Heart left ventricle (tissue), 16 donors: Measurements from ENCODE around the gene DDX27. TPM values are rescaled to one million over a fixed set of nuclear protein-coding genes. Genes with fewer than 3 reads are reported as not detected.

ENCODE experiments used
- ATAC-seq, 4 donors: fragments of 200-7000 bp; cut with Tn5 transposase; one replicate each; pipeline ENCODE4 v1.9.1; 2020 to 2022; ENCODE audit warnings: moderate library complexity in 4 of 4, mild to moderate bottlenecking in 3 of 4, moderate number of reproducible peaks in 1 of 4
- DNase-seq, 5 donors: peaks; one replicate each; pipeline ENCODE4 v3.0.0-alpha.2; 2020
- H3K27ac ChIP-seq, 12 donors: fragments of 200-600 bp; sonication (generic) in 4 of 12; one replicate each; pipeline versions ENCODE4 v1.5.0 to v1.8.0; 2016 to 2022; ENCODE audit warnings: mild to moderate bottlenecking in 2 of 12
- H3K27me3 ChIP-seq, 9 donors: fragments of 200-600 bp; sonication (generic) in 2 of 9; one replicate each; pipeline versions ENCODE4 v1.5.1 to v1.8.0; 2016 to 2022; ENCODE audit warnings: mild to moderate bottlenecking in 3 of 9
- H3K36me3 ChIP-seq, 9 donors: fragments of 200-600 bp; sonication (generic) in 2 of 9; one replicate each; pipeline versions ENCODE4 v1.5.0 to v1.8.0; 2018 to 2022; ENCODE audit warnings: mild to moderate bottlenecking in 2 of 9
- H3K4me1 ChIP-seq, 12 donors: fragments of 200-600 bp; sonication (generic) in 4 of 12; one replicate each; pipeline versions ENCODE4 v1.5.0 to v1.8.0; 2016 to 2022; ENCODE audit warnings: mild to moderate bottlenecking in 3 of 12
- H3K4me3 ChIP-seq, 12 donors: fragments of 200-600 bp; sonication (generic) in 4 of 12; one replicate each; pipeline versions ENCODE4 v1.5.0 to v1.8.0; 2017 to 2022; ENCODE audit warnings: mild to moderate bottlenecking in 9 of 12, moderate library complexity in 4 of 12
- H3K9me3 ChIP-seq, 12 donors: fragments of 200-600 bp; sonication (generic) in 4 of 12; one replicate each; pipeline versions ENCODE4 v1.5.0 to v1.8.0; 2016 to 2022; ENCODE audit warnings: mild to moderate bottlenecking in 1 of 12
- CTCF ChIP-seq, 12 donors: fragments of 200-600 bp; sonication (generic) in 4 of 12; IDR thresholded peaks; one replicate each; pipeline versions ENCODE4 v1.5.0 to v1.8.0; 2018 to 2022; ENCODE audit warnings: antibody characterized with exemption in 12 of 12, mild to moderate bottlenecking in 5 of 12
- POLR2A ChIP-seq, 2 donors: fragments of 450-650 bp; IDR thresholded peaks; one replicate each; pipeline ENCODE4 v1.6.1; 2017; ENCODE audit warnings: antibody characterized with exemption in 2 of 2, mild to moderate bottlenecking in 2 of 2, moderate library complexity in 2 of 2
- WGBS, 4 donors: extraction: QIAGEN DNeasy Blood & Tissue Kit in 2 of 4; methylation state at CpG; one replicate each; pipeline versions ENCODE4 v1.1.5 to v1.1.7; 2013 to 2018; 5-methylcytosine and 5-hydroxymethylcytosine counted together
- intact Hi-C, 10 donors: fragments of 100-400 bp; cut with DNase I; formaldehyde crosslinking; loops; one replicate each; pipeline versions ENCODE4 v1.11.1 to v1.14.2; 2022
- polyA plus RNA-seq, 2 donors: library from polyadenylated mRNA; stranded (reverse); fragments of 200-250 nt; gene quantifications; one replicate each; pipeline ENCODE4 v1.2.3, GENCODE V29; 2013
- total RNA-seq, 9 donors: library from RNA; depleted of rRNA in 2 of 9; stranded (reverse); fragments of >200 nt in 2 of 9; fragmentation: NEBNext Ultra II Directional in 3 of 9; extraction: Animal tissue kit (Norgen Biotek cat#: 25700) in 3 of 9; gene quantifications; one replicate each; pipeline versions ENCODE4 v1.1.0 to v1.2.4, GENCODE V29; 2016 to 2023
- donor health status: ischemic (EF 13 %, LVEDD 7.1; RV severe dilation, severe dysfunction).
- donor health status: healthy with polysubstance abuse.
- donor health status: DM: no; HTN: yes; CAD: no.
- donor health status: DM: no; HTN: no; CAD: no.
- donor health status: ischemic (EF 25% LVEDD 6.9; RV normal size, moderate dysfunction).
- donor health status: ischemic (EF 25% LVEDD 5.7; RV mildly dilated, moderate dysfunction).
- donor health status: healthy.
- donor health status: DM: yes; HTN: yes; CAD: no.
- donor health status: ischemic (EF 35%, LVEDD 5.7; RV mildly dilated, moderate dysfunction).
- donor health status: nonischemic (EF 11% LVEDD 7.7; RV severe dilation, severe dysfunction).
- donor health status: DM: yes; HTN: yes; CAD: no.
- donor health status: PGD.
- donor health status: ischemic (EF 29% LVEDD 5.4; RV normal size, mild dysfunction).
- donor health status: nonischemic (EF 23%, LVEDD 6.1; RV moderate dilation, normal function).

DDX27 gene
- total and polyA plus RNA-seq, 11 donors: 12.0 to 34.2 (median 13.9) TPM

- H3K36me3 ChIP-seq: no peaks in the 10 kb centered on the region
- TF ChIP-seq POLR2A (IDR thresholded peaks at IDR 0.05): no peak
- TF ChIP-seq CTCF (IDR thresholded peaks at IDR 0.05): no peak
- WGBS, 4 donors: 80 to 86% (median 83%) methylated on average over 6 of the region's 6 CpGs
- peaks cover 0 to 57% (median 39%) of the 10 kb centered on the region in 12 donors for H3K4me1 ChIP-seq
- no peak overlapping the region for H3K4me3 ChIP-seq
- H3K9me3 ChIP-seq: no peaks in the 10 kb centered on the region
- ATAC-seq (no peak), DNase-seq (no peak)
- no peaks in the 10 kb centered on the region for H3K27me3 ChIP-seq
- H3K27ac ChIP-seq: peak overlapping the region in 2 of 12 donors; percentile 17 to 95
- intact Hi-C loops: loop anchor here in 2 of 10 donors (5.0 to 10.0 kb wide), 2 partner anchors 50 to 138 kb away; partner anchors contain the start of gene CSE1L (in 1 of the 2)
Measured at GRCh38 chr20:49185071-49185761, 34.0 kb upstream of the DDX27 start.

- intact Hi-C loops: loop anchor here in 3 of 10 donors (2.0 to 10.0 kb wide), 3 partner anchors 52 to 139 kb away; partner anchors contain the start of gene CSE1L (in 1 of the 3)
- 0 to 2% (median 1%) methylated on average over 19 of the region's 19 CpGs for WGBS, 4 donors
- Histone ChIP-seq H3K27me3 (no peaks in the 10 kb centered on the region), H3K4me3 (peak overlapping the region; percentile 66 to 96 (median 86)), H3K36me3 (no peaks in the 10 kb centered on the region), H3K9me3 (no peaks in the 10 kb centered on the region), H3K27ac (peak overlapping the region; percentile 81 to 97 (median 92)), H3K4me1 (peaks cover 0 to 45% (median 30%) of the 10 kb centered on the region in 12 donors)
- peak; percentile 32 to 68 (median 51) for DNase-seq
- ATAC-seq: peak; percentile 7 to 41 (median 16)
- TF ChIP-seq POLR2A (IDR thresholded peaks at IDR 0.05): no peak
Measured at GRCh38 chr20:49186535-49187329, 32.5 kb upstream of the DDX27 start.

GRCh38 chr20:49187330-49187850 is 31.8 kb upstream of the DDX27 start:
- ATAC-seq: peak in 2 of 4 donors; percentile 3 to 16
- 0 to 1% (median 1%) methylated on average over 22 to 29 of the region's 29 CpGs for WGBS, 4 donors

More at GRCh38 chr20:49187330-49187850, 31.8 kb upstream of the DDX27 start:
- TF ChIP-seq POLR2A (IDR thresholded peaks at IDR 0.05) (no peak), CTCF (IDR thresholded peaks at IDR 0.05) (no peak)
- peaks cover 0 to 38% (median 23%) of the 10 kb centered on the region in 12 donors for H3K4me1 ChIP-seq
- DNase-seq: peak in 3 of 5 donors; percentile 8 to 61 (median 20)
- H3K36me3 ChIP-seq: no peaks in the 10 kb centered on the region
- peak overlapping the region; percentile 66 to 96 (median 86) for H3K4me3 ChIP-seq
- H3K9me3 ChIP-seq: no peaks in the 10 kb centered on the region
- no peaks in the 10 kb centered on the region for H3K27me3 ChIP-seq
- peak overlapping the region; percentile 81 to 97 (median 92) for H3K27ac ChIP-seq
- intact Hi-C loops: loop anchor here in 3 of 10 donors (2.0 to 10.0 kb wide), 3 partner anchors 53 to 140 kb away; partner anchors contain the start of gene CSE1L (in 1 of the 3)
